Hindlimb muscle (tissue), 1 donor: ENCODE results near the gene CFAP299. TPM values are rescaled to one million over a fixed set of nuclear protein-coding genes. Genes with fewer than 3 reads are reported as not detected.
"Not testable (repeated sequence)": the region's sequence is repeated elsewhere in the genome, so short reads cannot be mapped to it uniquely, and the experiment has no call there.

Source experiments
- DNase-seq: peaks from one replicate; pipeline ENCODE4 v3.0.0-alpha.2; 2013
- polyA plus RNA-seq: library from polyadenylated mRNA; unstranded; fragments of 120-200 nt; gene quantifications from one replicate; pipeline ENCODE4 v1.2.1, GENCODE V29; 2013; ENCODE audit not compliant: insufficient read length

CFAP299 gene
- polyA plus RNA-seq, 1 donor = 0.32 TPM

DNA sequence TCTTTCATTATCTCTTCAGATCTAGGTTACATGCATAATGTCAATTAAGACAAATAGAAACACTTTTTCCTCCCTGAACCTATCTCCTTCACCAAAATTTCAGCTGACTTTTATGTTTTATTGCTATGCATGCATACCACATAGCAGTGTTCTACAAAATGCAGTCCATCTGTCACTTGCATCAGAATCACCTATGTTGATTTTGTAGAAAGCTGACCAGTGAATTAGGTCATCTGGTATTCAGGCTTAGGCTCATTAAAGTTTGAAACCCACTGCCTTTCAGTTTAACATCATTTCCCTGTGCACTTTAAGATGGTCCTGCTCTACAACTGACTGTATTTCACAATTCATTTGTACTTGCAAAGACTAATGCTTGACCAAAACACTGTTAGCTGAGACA, 277.9 kb downstream of the CFAP299 start:
- no peak for DNase-seq

DNA sequence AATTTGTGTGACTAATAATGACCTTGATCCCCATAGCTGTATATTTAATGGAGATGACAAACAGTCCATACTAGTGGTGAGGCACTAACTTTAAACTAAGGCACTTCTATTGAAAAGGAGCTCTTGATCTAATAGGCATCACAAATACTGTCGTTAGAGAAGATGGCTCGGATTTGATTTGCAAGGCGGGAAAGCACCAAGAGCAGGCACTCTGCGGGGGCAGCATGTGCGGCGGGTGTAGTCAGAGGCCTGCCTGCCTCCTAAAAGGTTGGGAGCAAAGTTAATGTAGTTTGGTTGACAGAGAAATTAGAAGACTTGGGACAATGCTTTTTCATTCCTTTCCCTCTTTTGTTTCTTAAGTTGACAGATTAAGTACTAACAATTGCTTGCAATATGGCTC, 278.8 kb downstream of the CFAP299 start:
- no peak for DNase-seq

DNA sequence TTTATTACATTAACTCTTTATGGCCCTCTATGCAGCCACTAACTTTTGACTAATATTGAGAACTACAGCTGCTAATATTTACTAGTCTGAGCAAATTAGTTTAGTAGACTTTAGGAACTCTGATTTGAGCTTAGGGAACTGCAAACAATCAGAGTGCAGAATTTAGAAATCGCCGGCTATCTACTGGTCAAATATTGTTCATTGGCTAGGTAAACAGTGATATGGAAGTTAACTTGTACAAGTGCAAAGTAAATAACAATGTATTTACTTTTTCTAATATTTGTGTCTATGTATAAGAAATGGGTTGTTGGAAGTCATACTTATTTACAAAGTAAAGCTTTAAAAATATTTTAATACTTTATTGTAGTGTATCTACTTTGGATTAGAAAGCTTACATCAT, 279.6 kb downstream of the CFAP299 start:
- DNase-seq = no peak

DNA sequence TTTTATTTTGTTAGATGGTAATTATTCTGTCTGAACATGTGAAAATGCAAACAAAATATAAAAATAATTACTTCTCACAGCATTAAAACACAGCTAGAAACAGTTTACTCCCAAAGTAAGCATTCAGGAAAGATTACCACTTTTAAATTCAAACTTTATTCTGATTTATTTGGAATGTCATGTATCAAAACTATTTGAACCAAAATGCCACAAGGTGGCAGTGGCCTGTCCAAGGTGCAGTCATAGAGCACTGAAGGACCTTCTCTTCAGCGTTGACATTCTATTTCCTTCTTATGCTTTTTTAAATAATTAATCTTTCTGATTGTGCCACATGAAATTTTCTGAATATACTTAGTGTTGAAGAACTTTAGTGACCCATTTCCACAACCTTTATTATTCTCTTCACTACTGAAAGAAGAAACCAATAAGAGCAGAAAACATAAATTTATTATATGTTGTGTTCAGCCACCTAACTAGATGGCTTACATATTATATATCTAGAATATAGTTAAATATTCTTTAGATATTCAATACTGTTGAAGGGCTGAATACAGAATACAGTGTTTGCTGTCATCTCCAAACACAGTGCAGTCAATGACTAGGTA, 283.6 kb downstream of the CFAP299 start:
- no peak for DNase-seq

DNA sequence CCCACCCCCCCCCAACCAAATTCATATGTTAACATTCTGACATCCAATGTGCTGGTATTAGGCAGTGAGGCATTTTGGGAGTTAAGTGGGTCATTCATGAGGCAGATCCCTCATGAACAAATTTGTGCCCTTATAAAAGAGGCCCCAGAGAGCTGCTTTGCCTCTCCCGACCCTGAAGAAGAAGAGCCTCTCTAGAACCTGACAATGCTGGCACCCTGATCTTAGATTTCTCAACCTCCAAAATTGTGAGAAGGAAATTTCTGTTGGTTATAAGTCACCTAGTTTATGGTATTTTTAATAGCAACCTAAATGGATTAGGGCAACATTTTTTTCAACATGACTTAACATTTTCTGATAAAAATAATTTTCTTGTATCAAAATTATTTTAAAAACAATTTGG, 296.3 kb downstream of the CFAP299 start:
- DNase-seq = no peak

DNA sequence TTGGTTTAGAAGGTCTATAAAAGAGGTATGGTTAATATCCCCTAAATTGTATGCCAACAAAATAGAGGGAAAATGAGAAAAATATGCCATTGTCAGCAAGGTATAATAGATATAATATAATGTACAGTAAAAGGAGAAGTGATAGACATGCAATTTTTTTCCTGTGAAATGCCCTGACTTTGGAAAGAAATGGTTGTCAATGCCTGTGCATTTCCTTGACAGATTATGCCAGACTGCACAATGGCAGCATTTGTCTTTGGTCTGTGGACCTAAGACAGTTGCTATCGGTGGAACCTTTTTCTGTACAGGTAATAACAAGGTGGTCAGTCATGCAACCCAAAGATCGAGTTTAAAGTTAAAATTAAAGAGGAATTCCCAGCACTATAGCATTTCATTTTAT, 301.7 kb downstream of the CFAP299 start:
- no peak for DNase-seq

DNA sequence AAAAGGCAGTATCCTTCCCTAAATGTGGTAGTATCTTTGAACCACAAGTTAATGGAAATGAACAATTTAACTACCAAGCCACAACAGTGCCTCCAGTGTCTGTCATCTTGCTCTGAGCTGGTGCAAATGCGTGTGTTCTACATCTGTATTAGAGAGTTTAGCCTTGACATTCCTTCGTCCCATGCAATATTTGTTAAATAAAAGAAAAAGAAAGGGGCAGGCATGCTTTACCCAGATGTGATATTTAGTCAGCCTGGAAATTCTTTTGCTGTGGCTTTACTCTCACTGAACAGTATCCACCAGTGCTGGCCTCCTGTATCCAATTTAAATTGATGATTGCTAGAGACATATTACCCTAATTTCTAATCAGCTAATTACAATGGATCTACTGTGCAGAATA, 310.5 kb downstream of the CFAP299 start:
- no peak for DNase-seq

DNA sequence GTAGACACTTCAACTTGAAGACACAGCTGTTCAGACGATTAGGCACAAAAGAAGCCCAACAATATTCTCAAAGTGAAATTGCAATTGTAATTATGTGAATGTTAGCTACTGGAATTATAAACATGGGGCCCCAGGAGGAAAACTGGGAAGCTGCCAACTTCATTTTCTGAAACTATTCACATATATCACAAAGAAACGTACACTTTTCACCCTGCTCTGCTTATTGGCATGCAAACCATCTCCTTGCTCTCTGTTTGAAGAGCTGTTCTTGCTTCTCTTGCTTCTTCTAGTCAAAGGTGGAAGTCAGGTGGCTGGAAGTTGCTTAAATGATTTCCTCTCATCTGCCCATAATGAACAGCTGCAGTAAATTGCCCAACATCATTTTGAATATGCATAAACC, 320.1 kb downstream of the CFAP299 start:
- peak; percentile 6 for DNase-seq

DNA sequence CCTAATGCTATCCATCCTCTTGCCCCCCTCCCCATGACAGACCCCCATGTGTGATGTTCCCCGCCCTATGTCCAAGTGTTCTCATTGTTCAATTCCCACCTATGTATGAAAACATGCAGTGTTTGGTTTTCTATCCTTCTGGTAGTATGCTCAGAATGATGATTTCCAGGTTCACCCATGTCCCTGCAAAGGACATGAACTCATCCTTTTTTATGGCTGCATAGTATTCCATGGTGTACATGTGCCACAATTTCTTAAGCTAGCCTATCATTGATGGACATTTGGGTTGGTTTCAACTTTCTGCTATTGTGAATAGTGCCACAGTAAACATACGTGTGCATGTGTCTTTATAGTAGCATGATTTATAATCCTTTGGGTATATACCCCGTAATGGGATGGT, 334.6 kb downstream of the CFAP299 start:
- not testable (repeated sequence) for DNase-seq

DNA sequence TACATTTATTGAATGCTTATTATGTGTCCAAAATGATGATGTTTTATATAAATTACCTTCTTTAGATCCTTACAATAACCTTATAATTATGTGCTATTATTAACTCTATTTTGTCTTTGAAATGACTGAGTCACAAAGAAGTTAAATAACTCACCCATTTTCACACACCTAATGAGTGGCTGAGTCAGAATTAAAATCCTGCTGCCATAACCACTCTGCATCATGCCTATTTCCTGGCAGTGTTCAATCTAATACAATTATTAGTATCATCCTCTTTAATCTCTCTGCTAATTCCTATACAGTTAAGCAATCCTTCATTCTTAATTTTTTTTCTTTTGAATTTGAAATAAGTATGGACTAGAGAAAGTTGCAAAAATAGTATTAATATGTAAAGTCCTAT, 342.9 kb downstream of the CFAP299 start:
- no peak for DNase-seq

DNA sequence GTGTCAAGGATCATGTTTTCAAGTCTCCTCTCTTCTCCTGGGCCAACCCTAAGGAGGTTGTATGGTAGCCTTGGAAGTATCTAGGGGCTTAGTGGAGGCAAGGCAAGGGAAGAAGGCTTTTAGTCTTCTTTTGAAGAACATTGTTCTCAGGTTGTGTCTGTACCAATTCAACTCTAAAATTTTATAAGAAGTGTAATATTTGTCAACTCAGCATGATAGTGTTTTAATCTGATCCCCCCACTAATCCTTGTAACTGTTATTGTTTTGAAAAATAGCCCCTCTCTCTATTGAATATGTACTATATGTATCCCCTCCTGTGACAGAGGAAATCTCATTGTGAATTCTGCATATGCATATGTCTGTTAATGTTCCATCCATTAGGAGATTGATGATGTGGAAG, 345.4 kb downstream of the CFAP299 start:
- DNase-seq = no peak

DNA sequence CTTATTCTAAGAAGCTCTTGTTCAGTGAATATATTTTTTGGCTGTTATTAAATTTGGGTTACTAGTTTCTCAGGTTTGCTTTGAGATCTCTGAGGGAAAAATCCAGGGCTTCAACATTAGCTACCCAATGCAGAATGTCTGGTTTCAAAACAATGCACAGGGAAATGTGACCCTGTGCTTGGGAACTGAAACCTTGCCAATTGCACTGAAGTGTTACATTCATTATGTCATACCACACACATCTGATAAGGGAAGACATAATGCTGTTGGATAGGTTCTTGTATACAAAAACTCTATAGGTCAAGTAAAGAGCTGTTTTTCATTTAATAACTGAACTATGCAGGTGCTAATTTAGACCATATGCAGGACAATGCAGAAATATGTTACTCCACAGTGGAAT, 349.7 kb downstream of the CFAP299 start:
- DNase-seq = no peak

DNA sequence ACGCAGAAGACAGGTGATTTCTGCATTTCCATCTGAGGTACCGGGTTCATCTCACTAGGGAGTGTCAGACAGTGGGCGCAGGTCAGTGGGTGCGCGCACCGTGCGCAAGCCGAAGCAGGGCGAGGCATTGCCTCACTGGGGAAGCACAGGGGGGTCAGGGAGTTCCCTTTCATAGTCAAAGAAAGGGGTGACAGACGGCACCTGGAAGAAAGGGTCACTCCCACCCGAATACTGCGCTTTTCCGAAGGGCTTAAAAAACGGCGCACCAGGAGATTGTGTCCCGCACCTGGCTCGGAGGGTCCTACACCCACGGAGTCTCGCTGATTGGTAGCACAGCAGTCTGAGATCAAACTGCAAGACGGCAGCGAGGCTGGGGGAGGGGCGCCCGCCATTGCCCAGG, 352.2 kb downstream of the CFAP299 start:
- not testable (repeated sequence) for DNase-seq

DNA sequence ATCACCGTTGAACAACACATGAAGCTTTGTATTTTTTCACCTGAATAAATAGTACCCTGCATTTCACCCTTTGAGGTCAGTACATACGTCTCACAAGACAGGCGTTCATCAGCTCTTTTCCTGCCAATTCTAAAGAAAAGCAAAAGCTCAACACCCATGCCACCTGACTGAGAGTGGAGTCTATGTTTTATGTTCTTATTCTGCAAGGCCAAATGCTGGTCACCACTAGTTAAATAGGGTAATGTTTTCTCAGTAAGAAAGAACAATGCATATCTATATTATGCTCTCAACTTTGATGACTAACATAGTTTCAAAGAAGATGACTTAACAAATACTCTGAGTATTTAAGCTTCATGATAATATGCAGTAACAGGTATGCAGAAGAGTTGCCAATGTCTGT, 358.6 kb downstream of the CFAP299 start:
- no peak for DNase-seq

DNA sequence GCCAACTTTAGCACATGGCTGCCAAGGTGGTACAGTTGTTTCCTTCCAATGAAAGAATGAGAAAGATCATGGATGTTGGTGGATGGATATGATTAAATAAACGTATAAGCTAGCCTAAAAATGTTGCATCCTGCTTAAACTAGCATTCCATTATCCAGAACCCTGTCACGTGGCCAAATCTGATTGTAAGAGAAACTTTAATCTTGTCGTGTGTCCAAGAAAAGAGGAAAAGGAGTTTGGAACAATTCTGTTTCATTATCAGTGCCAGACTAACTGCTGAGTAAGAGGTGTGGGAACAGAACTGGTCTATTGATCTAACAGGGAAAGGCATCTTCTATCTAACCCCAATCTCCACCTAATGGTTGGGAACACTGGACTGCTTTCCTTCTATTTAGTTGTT, 369.8 kb downstream of the CFAP299 start:
- no peak for DNase-seq

DNA sequence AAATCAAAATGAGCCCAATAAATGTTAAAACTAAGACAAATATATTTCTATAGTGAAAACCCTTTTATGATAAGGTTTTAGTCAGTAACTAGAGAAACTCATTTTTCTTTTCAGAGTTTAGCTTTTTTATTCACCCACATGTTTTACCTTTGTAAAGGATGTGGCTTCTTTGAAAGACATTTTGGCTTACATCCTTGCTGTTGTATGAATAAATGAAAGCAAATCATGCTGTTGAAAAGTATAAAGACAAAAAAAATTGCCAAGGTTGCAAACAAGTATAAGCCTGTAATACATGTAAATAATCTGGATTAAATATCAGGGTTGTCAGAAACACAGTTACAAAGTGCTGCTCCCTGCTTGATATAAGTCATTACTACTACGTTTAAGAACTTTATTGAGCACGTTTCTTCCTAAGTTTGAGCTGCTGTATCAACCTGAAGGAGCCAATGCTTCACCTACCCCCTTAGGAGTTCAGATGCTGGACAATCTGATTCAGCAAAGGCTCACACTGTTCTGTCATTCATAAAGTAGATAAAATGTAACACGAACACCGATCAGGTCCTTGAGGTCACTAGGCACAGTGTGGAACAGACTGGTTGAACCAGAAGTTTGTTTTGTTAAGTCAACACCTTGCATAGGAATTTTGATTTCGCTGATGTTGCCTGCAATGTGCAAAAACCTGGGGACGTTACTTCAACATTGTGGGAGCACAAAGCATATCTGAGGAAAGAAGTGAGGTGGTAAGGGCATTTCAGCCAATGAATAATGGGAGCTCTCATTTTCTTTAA, 373.7 kb downstream of the CFAP299 start:
- DNase-seq = no peak

DNA sequence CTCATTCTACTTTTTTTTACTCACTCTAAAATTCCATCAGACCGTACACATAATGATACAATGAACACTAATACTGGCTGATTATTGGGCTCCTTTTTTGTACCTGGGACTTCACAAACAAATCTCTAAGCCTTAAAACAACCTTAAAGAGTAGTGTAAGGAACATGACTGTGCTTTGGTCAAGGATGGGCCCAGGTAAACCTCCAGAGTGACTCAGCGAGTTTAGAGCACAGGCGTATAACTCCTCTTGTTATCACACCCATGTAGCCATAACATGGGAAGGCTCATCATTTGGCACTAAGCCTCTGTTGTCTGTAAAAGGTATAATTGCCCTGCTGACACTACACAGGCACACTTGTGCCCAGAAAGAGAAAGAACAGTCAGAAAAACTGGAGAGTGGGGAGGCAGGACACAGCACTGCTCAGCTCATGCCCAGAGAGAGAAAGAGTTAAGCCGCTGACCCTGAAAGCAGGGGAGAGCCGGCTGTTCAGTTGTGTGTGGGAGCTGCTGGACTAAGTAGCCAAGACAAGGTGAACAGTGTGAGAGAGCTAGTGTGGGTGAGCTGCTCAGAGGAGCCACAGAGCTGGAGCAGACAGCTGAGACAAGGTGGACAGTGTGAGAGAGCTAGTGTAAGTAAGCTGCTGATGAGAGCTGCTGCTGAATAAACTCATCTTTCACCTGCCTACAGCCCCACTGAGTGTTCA, 375.4 kb downstream of the CFAP299 start:
- DNase-seq = no peak

DNA sequence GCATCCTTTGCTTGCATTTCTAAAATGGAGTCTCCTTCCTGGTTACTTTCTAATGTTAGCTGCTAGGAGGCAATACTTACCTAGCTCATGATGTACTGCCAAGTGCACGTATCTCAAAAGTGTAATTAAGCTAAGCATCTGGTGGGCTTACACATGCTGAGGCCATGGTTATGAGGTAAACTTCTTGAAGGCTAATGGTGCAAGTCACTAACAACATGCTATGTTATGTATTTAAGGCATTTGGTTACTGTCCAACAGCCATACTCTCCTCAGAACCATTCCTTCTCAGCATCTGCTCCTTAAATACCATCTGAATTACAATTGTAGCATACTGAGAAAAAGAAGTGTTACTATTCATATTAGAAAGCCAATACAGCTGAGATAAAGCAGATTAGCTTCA, 376.4 kb downstream of the CFAP299 start:
- no peak for DNase-seq

DNA sequence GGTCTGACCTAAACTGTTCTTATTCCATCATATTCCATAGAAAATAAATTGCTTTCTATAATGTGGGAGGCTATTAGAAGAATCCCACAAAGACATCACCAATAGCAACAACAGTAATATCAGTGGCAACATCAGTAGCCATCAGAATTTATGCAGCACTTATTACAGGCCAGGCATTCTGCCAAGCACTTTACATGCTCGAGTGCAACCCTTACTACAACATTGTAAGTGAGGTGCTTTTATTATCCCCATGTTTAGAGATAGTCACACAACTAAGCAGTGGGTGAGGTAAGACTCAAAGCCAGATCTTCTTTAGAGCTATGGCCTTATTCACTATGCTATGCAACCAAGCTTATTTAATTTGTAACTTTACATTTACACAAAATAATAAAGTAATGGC, 377.9 kb downstream of the CFAP299 start:
- no peak for DNase-seq

DNA sequence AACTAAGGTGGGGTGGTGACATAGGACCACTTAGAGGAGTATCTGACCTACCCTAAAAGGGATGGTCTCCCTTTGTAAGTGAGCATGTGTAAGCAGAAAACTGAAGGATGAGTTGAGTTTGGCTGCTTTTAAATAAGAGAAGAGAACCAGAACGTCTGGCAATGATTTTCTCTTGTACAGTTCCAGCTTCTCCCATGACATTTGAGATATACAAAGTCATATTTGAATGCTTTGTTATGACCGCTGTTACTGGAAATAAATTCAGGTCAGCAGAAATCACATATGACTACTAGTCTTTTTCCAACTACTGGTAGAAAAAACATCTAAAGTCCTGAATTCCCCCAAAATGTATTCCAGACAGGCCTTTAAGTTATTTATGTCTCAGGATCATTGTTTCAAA, 381.7 kb downstream of the CFAP299 start:
- DNase-seq = no peak

DNA sequence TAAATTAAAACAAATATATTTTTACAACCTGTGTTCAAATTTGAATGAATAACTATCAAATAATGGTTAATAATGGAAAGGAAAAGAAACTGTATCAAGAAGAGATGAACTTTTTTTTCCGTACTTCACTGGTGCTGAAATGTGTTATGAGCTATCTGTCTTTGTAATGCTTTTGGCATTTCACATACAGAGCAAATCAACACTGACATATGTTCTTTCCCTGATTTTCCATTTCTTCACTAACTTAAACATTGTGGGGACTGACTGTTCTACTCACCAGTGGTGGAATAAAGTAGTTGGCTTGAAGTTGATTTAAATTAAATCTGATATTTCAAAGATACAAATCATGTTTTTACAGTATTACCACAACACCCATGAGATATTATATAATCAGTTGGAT, 390.9 kb downstream of the CFAP299 start:
- no peak for DNase-seq

DNA sequence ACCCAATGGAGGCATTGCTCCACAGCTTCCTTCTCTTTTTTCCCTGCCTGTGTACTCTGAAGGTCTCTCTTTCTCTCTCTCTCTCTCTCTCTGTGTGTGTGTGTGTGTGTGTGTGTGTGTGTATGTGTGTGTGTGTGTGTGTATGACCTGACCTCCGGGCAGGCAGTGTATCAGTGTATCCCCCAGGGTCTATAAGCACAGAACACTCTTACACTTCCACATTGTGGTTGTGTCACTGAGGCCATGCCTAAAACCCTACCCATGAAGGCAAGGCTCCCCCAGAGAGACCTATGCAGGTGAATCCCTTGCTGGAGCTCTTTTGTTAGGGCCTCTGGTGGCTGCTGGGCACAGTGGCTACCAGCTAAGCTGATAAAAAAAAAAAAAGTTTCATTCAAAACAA, 394.6 kb downstream of the CFAP299 start:
- no peak for DNase-seq

DNA sequence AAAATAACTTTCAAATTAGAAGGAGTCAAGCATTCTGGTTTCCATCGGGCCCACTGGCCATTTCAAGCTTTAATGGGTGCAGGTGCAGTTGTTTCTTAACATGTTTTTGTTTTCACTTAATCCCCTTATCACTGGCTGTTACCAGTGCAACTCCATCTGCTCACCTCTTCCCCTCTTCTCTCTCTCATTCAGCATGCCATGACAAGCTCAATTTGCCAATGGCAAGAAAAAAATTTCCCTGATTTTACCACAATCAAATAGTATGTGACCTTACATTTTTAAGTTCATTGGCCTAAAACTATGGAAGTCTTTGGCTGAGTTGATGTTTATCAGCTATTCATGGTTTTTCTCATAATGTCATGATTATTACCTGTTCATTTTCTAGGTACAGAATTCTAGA, 395.9 kb downstream of the CFAP299 start:
- DNase-seq = no peak

DNA sequence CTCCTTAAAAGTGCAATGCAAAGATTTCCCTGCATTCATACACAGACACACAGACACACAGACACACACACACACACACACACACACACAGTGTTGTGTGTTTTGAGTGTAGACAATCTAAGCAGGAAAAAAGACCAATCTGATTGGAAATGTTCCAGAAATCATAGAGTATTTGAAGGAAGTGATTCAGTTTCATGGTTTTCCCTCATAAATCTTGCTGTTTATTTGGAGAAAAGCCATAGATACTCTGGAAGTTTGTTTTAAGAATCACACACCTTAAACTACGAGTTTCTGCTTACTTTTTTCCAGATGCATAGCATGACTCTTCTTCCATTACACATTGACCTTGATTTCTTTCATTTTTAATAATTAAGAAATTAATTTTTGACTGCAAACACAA, 396.5 kb downstream of the CFAP299 start:
- no peak for DNase-seq
